Fibroblast of skin of right biceps (primary cell): ENCODE results near the gene FBXO28.

Experiments used
- DNase-seq: peaks from one replicate; pipeline ENCODE4 v3.0.0-alpha.2; 2013

Gene FBXO28

DNA sequence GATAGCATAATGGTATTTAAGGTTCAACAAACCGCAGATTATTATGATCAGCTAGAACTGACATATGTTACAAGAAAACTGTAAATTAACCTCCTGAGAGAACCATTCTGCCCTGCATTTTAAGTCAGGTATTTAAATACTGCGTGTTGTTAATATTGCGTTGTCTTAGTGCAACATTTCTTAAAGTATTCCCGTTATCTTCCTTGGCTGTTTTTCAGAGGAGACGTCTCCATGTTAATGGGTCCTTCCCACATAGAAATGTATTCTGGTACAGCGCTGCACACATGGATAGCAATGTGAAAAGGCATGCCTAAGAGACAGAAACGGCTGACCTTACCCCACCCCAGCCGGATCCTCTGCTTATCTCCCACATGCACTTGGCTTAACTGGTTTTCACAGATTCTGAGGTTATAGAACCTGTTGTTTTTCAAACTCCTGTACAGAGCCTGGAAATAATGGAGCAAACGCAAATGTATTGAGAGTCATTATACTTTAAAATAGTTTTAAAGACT is 46.3 kb downstream of the FBXO28 start:
- DNase-seq = no peak

DNA sequence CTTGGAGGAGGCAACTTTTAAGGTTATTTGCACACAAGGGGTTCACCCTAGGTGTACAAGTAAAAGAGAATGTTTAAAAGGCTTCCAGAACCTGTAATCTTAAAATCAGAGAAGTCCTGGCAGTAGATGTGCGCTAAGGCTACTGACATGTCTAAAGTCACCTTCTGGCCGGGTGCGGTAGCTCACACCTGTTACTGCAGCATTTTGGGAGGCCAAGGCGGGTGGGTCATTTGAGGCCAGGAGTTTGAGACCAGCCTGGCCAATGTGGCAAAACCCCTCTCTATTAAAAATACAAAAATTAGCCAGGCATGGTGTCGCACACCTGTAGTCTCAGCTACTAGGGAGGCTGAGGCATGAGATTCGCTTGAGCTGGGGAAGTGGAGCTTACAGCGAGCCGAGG is 48.9 kb downstream of the FBXO28 start:
- no peak for DNase-seq

DNA sequence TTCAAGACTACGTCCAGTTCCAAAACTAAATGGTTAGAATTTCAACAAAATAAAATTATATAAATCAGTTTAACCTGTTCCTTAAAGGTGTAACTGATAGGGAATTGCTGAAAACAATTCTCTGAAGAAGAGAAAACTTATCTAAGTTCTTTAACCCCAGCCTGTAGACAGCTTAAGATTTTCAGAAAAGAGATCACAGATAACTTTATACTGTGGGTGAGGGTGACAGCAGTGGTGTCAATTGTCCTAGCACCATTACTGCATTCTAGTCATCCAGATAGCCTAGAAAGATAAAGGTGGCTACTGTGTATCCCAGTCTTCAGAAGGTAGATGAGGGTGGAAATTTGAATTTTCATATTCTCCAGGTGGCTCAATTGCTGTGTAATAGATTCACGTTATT is 49.4 kb downstream of the FBXO28 start:
- DNase-seq = no peak

DNA sequence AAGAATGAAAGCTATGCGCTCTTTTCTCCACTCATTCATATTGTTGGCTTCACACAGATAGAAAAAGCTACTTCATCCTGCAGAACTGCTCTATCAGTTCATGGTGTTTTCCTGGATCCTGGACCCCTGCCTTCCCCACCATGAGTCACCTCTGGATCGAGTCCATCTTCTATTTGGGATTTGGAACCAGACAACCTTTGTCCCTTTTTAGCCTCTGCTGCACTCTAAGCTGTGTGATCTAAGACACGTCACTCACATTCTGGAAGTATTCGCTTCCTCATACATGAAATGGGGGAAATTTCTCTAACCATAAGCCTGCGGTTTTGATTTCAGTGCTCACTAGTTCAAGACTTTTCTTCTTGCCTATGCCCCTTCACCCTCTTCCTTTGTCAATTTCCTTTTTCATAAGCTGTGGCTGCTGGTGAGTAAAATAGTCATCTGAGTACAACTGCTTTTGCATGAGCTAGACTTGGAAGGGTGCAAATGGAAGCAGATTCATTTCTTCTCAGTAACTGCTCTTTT is 55.0 kb downstream of the FBXO28 start:
- peak; percentile 93 for DNase-seq

DNA sequence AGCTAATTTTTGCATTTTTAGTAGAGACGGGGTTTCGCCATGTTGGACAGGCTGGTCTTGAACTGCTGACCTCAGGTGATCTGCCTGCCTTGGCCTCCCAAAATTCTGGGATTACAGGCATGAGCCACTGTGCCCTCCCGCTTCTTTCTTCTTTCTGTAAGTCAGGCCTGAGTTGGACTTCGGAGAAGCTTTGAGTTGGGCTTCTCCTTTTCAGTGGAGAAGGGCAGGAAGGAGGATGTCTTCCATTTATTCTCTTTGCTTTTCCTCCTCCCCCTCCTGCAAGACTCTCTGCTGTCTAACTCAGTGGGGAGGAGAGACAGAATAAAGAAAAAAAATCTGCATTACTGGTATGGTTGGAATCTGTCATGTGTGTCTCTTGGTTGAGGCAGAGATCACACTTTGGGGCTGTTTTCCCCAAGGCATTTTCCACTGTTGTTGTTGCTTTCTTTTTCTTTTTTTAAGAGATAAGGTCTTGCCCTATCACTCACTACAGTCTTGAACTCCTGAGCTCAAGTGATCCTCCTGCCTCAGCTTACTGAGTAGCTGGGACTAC is 55.9 kb downstream of the FBXO28 start:
- peak; percentile 27 for DNase-seq

DNA sequence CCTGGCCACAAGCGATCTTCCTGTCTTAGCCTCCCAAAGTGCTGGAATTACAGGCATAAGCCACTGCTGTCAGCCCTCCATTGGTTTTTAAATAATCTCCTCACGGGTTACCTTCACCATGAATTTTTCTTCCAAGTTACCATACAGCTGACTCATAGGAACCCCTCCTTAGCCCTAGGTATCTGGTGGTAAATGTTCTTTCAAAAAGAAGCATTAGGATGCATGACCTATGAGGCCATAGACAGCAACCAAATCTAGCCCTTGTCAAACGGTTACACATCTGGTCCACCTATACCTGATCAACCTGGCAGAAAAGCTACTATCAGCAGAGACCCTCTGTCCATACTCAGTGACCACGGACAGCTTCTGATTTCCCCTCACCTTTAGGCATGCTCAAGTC is 56.4 kb downstream of the FBXO28 start:
- DNase-seq = no peak

DNA sequence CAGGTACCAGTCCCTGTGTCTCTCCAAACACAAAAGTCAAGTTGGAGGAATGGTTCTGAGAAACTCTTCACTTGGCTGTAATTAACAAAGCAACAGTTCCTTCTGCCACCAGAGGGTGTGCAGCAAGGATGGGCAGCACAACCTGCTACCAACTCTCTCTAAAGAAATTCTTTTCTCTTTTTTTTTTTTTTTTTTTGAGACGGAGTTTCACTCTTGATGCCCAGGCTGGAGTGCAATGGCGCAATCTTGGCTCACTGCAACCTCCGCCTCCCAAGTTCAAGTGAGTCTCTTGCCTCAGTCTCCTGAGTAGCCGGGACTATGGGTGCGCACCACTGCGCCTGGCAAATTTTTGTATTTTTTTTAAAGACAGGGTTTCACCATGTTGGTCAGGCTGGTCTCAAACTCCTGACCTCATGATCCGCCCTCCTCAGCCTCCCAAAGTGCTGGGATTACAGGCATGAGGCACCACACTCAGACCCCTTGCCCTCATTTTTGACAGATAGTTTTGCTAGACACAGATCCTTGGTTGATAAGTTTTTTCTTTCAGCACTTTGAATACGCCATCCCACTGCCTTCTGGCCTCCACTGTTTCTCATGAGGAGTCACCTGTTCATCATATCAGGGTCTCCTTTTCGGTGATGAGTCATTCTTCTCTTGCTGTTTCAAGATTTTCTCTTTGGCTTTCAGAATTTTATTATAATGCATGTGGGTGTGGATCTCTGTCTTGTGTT is 57.0 kb downstream of the FBXO28 start:
- DNase-seq = peak; percentile 15

DNA sequence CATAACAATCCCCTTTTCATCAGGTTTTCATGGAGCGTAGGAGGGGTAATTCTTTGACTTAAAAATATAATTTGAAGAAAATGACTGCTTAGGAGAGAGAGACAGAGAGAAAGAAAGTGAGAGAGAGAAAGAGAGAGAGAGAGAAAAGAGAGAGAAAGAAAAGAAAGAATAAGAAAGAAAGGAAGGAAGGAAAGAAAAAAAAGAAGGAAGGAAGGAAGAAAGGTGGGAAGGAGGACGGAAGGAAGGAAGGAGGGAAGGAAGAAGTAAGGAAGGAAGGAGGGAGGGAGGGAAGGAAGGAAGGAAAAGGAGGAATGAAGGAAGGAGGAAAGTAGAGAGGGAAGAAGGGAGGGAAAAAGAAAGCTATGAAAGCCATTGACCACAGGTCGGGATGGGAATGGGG is 58.3 kb downstream of the FBXO28 start:
- no peak for DNase-seq

DNA sequence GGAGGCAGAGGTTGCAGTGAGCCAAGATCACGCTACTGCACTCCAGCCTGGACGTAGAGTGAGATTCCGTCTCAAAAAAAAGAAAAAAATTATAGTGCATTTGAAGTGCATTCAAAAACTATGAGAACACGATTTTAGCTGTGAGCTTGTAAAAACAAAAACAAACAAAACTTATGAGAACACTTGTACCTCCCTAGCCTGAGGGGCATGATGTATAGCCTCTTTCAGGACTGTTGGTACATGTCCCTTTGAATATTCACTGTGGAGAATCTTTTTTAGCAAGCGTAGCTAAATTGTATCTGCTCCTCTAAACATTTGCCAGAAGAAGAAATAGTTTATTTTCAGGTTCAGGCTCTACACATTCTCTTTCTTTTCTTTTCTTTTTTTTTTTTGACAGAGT is 59.6 kb downstream of the FBXO28 start:
- DNase-seq = no peak

DNA sequence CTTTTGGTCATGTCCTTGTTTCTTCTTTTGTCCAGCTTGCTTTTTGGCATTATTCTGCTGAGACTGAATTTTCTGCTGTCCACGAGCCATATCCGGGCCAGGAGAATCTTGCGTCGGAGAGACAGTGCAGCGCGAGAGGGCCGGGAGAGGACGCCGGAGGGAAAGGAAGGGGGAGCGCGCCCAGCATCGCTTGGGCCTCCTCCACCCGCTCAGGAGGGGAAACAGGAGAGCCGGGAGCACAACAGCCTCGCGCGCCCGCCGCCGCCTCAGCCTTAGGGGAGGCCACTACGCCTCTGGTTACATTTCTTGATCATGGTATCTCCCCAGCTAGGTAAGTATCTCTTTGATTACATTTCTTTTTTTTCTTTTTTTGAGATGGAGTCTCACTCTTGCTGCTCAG is 61.7 kb downstream of the FBXO28 start:
- peak; percentile 46 for DNase-seq

DNA sequence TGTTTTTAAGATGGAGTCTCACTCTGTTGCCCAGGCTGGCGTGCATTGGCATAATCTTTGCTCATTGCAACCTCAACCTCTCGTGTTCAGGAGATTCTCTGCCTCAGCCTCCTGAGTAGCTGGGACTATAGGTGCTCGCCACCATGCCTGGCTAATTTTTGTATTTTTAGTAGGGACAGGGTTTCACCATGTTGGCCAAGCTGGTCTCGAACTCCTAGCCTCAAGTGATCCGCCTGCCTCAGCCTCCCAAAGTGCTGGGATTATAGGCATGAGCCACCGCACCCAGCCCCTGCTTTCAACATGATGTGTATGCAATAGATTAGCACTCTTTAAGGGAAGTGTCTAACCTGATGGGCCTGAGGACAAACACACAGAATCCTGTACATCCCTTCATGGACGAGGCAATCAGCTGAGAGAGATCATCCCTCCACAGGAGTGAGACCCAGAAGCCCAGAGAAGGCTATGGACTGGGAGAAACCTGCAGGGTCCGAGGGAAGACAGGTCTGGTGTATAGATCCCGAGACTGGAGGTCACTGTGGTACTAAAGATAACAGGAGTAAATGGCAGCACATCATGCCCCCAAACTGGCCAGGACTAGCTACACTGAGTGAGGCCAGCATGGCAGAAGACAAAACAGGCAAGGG is 63.6 kb downstream of the FBXO28 start:
- no peak for DNase-seq

DNA sequence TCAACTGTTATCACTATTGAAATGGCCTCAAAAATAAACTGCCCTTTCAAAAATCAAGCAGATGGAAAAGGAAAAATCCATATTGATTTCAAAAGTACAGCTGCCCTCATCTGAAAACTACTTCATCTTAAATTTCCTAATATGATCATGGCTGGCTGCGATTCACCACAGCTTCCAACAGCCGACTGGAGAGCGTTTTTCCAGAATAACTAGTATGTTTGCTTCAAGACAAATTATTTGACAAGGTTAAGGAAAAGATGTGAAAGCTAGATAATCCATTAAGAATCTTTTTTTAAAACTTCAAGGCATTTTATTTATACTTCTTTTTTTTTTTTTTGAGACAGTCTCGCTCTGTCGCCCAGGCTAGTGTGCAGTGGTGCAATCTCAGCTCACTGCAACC is 65.0 kb downstream of the FBXO28 start:
- no peak for DNase-seq

DNA sequence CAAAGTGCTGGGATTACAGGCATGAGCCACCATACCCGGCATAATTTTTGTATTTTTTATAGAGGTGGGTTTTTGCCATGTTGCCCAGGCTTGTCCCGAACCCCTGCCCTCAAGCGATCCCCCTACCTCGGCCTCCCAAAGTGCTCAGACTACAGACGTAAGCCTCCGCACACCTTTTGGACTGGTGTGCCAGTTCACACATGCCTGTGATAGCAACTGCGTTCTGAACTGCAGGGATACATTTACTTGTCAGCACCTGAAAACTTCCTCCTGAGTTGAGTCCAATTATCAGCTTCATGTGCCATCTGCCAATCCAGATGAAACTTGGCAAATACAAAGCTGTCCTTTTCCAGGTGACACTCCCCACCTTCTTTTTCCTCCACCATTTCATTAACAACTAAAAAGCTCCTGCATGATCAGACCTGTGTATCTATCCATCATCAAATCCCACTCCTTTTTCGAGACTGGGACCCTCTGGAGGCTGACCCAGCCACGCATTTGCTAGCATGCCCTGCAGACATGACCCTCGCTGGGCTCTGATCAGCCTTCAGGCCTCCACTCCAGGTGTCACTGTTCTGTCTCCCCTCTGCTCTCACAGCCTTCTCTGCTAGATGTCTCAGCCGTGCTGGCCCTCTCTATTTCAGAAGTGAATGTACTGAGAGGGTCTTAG is 67.0 kb downstream of the FBXO28 start:
- no peak for DNase-seq

DNA sequence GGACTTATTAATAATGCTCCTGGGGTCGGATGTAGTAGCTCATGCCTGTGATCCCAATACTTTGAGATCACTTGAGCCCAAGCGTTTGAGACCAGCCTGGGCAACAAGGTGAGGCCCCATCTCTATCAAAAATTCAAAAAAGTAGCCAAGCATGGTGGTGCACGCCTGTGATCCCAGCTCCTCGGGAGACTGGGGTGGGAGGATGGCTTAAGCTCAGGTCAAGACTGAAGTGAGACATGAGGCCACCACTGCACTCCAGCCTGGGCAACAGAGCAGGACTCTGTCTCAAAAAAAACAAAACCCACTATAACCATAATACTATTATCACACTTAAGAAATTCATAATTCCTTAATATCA is 67.5 kb downstream of the FBXO28 start:
- DNase-seq = no peak

DNA sequence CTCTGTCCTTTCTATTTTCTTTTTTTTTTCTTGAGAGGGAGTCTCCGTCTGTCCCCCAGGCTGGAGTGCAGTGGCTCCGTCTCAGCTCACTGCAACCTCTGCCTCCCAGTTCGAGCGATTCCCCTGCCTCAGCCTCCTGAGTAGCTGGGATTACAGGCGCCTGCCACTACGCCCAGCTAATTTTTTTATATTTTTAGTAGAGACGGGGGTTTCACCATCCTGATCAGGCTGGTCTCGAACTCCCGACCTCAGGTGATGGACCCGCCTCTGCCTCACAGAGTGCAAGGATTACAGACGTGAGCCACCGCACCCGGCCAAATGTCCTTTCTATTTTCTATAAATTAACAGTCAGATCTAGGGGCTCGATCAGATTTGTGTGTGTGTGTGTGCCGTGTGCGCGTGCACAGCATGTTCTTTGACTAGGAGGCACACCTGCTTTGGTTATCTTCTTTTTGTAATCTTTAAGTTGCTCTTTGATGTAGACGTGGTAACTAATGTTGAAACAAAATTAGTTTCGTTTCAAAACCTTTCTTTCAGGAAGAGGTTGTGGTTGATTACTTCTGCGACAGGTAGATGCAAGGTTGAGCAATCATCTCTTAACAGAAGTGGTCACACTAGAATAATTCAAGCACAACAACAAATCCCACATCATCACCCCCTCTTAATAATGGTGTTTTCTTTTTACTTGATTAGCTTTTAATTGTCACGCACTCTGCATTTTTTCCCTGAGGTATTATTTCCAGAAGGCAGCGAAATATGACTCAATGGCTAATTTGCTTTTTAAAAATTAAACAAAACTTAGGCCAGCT is 68.3 kb downstream of the FBXO28 start:
- DNase-seq = no peak

DNA sequence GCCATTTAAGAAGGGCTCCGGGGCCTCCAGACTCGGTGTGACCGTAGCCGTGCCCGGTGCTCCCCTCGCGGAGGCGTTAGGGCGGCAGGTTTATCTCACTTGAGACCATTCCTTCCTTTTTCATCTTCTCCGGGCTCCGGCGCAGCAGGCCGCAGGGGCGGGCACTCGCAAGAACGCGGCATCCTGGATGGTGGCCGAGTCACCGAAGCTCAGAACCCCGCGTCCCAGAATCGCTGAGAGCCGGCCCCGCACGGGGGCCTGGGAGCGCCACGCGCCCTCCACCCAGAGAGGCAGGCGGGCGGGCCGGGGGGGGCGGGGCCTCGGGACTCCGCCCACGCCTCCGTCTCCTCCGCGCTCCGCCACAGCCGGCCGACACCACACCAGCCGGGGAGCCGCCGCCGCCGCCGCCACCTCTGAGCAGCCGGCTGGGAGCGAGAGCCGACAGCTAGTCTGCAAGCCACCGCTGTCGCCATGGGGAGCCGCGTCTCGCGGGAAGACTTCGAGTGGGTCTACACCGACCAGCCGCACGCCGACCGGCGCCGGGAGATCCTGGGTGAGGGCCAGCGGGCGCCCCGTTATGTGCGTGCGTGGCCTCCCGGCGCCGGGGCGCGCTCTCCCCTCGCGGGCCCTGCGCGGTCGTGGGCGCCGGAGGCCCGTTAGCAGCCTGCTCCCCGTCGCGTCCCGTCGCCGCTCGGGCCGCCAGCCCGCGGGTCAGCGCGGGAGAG is 69.1 kb downstream of the FBXO28 start, which contains the start of gene DEGS1:
Gene DEGS1, plus strand, starts transcription at position 375 of the 725 bp plus-strand sequence. Its CDS starts 97 bp downstream, at position 472.
- DNase-seq = peak; percentile 88

DNA sequence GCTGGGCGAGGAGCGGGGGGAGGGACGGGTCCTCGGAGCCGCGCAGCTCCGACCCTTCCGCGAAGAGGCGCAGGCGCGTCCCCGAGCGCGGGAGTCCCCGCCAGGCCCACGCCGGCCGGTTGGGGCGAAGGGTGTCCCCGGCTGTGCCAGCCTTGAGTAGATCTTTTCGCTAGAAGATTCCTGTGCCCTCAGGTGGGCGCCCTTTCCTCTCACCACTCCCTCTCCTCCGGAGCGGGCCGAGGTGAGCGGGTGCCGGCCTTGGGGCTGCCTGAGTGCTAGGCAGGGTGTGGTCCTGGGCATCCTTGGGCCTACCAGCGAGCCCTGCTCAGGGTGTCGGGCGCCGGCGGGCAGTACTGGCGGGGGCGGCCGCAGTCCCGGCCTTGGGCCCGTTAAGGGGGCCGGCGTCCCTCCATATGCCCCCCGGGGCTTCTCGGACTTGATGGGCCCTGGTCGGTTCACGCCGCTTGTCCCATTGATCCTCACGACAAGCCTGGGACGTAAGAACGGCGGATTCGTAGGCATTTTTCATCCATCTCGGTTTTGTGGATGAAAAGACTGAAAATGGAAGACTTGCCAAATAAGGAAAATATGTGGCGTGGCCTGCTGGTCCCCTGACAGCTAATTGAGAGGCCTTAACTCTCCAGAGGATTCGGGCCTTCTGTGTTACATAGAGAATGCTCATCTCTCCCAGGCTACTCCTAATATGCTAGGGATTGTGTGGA is 69.8 kb downstream of the FBXO28 start:
- peak; percentile 79 for DNase-seq

DNA sequence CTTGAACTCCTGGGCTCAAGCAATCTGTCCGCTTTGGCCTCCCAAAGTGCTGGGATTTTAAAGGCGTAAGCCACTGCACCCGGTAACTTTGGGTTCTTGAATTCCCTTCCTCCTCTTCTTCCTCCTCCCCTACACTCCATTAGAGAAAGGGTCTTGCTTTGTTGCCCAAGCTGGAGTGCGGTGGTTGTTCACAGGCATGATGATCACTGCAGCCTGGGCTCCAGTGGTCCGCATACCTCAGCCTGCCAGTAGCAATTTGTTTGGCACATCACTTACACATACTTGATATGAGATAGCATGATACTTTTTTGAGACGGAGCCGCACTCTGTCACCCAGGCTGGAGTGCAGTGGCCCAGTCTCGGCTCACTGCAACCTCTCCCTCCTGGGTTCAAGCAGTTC is 71.3 kb downstream of the FBXO28 start:
- DNase-seq = no peak

DNA sequence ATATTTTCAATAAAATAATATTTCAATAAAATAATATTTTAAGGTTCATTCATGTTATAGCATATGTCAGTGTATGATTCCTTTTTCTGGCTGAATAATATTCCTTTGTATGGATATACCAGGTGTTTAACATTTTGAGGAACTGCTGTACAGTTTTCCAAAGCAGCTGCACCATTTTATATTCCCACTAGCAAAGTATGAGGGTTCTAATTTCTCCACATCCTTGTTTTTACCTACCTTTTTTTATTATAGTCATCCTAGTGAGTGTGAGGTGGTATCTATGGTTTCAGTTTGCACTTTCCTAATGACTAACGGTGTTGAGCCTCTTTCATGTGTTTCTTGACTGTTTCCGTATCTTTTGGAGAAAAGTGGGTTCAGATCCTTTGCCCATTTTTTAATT is 74.4 kb downstream of the FBXO28 start:
- no peak for DNase-seq

DNA sequence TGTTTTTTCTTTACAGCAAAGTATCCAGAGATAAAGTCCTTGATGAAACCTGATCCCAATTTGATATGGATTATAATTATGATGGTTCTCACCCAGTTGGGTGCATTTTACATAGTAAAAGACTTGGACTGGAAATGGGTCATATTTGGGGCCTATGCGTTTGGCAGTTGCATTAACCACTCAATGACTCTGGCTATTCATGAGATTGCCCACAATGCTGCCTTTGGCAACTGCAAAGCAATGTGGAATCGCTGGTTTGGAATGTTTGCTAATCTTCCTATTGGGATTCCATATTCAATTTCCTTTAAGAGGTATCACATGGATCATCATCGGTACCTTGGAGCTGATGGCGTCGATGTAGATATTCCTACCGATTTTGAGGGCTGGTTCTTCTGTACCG is 75.7 kb downstream of the FBXO28 start:
- DNase-seq = peak; percentile 28
